Body of pancreas (tissue), 4 donors: ENCODE data around the gene IRF2. TPM values are rescaled to one million over a fixed set of nuclear protein-coding genes. Genes with fewer than 3 reads are reported as not detected.

Experiments
- ATAC-seq: fragments of 150-250 bp; one replicate; pipeline ENCODE4 v1.9.1; 2016
- DNase-seq, 4 donors: peaks; one replicate each; pipeline ENCODE4 v3.0.0-alpha.2; 2019
- H3K27ac ChIP-seq, 4 donors: fragments of 200-600 bp; sonication (generic); 1 replicate in 3 of 4; 2 replicates in 1 of 4; pipeline versions ENCODE4 v1.5.1 to v1.6.1; 2016 to 2019; ENCODE audit warnings: mild to moderate bottlenecking in 1 of 4, mixed read lengths in 1 of 4, moderate library complexity in 1 of 4
- H3K27me3 ChIP-seq, 2 donors: fragments of 200-600 bp; sonication (generic); one replicate each; pipeline ENCODE4 v1.6.0; 2016; ENCODE audit warnings: mild to moderate bottlenecking in 1 of 2
- H3K36me3 ChIP-seq, 2 donors: fragments of 200-600 bp; sonication (generic); replicated peaks in 1 of 2; 2 replicates each; pipeline ENCODE4 v1.5.1; 2016; ENCODE audit warnings: low read depth in 2 of 2; ENCODE audit not compliant: insufficient read depth in 1 of 2
- H3K4me1 ChIP-seq: fragments of 200-600 bp; sonication (generic); one replicate; pipeline ENCODE4 v1.6.0; 2016
- H3K4me3 ChIP-seq, 2 donors: fragments of 200-600 bp; sonication (generic); 1 replicate in 1 of 2; 2 replicates in 1 of 2; pipeline ENCODE4 v1.5.1; 2016 to 2019
- H3K9me3 ChIP-seq, 3 donors: fragments of 200-600 bp; sonication (generic); 1 replicate in 2 of 3; 2 replicates in 1 of 3; pipeline ENCODE4 v1.5.1; 2016
- POLR2A ChIP-seq, 3 donors: fragments of 450-650 bp; IDR thresholded peaks; one replicate each; pipeline ENCODE4 v1.6.1; 2016; ENCODE audit warnings: antibody characterized with exemption in 3 of 3, mild to moderate bottlenecking in 2 of 3
- WGBS, 2 donors: methylation state at CpG; one replicate each; pipeline ENCODE4 v1.1.5; 2017; 5-methylcytosine and 5-hydroxymethylcytosine counted together
- intact Hi-C: fragments of 100-400 bp; cut with DNase I; formaldehyde crosslinking; loops from one replicate; pipeline ENCODE4 v1.15.1; 2023
- total RNA-seq, 2 donors: library from RNA; depleted of rRNA; stranded (reverse); fragments of >200 nt; gene quantifications; one replicate each; pipeline ENCODE4 v1.1.0, GENCODE V29; 2016
- TF ChIP-seq, protein P1 (sequence below), 7 experiments: fragments of 450-650 bp in 4 of 7; fragments of 200-600 bp in 3 of 7; sonication (generic) in 3 of 7; IDR thresholded peaks; one replicate each; pipeline ENCODE4 v1.5.1; 2016 to 2019; ENCODE audit warnings: antibody characterized with exemption in 7 of 7

IRF2 gene
- total RNA-seq, 2 donors from 2014 or later: 12.5 to 14.5 TPM

DNA sequence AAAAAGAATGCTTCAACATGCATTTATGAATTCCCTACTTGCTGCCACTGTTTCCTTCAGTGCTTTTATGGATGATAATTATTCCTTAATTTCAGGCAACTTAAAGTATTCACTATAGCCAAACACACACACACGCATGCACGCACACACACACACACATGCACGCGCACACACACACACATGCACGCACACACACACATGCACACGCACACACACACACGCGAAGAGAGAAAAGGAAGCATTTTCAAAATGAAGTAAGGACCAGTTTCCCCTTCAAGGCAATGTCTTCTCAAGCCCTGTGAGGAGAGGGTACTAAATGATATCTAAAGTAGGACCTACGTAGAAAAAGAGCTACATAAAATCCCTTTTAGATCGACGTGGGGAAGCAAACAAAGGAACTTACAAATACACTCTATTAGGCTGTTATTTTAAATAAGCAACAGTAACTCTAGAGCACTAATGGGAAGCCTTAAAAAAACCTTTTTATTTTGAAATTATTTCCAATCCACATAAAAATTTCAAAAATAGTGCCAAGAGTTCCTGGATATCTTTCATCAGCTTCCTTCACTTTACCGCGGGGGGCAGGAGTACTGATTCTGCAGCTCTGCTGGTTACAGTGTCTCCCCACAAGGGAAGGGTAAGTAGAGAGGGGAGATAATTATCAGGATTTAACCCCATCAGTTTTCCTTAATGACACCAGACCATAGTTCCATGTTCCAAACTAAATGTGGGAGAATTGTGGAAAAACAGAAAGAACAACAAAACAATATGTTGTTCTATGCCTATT is 13.7 kb downstream of the IRF2 start:
- TF ChIP-seq POLR2A (IDR thresholded peaks at IDR 0.05): no peak
- TF ChIP-seq, protein P1, sequence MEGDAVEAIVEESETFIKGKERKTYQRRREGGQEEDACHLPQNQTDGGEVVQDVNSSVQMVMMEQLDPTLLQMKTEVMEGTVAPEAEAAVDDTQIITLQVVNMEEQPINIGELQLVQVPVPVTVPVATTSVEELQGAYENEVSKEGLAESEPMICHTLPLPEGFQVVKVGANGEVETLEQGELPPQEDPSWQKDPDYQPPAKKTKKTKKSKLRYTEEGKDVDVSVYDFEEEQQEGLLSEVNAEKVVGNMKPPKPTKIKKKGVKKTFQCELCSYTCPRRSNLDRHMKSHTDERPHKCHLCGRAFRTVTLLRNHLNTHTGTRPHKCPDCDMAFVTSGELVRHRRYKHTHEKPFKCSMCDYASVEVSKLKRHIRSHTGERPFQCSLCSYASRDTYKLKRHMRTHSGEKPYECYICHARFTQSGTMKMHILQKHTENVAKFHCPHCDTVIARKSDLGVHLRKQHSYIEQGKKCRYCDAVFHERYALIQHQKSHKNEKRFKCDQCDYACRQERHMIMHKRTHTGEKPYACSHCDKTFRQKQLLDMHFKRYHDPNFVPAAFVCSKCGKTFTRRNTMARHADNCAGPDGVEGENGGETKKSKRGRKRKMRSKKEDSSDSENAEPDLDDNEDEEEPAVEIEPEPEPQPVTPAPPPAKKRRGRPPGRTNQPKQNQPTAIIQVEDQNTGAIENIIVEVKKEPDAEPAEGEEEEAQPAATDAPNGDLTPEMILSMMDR (IDR thresholded peaks at IDR 0.05): no peak
- H3K36me3 ChIP-seq: no peaks in the 10 kb centered on the region
- no peaks in the 10 kb centered on the region for H3K27me3 ChIP-seq
- H3K27ac ChIP-seq: no peak overlapping the region
- H3K4me1 ChIP-seq: peaks cover 16% of the 10 kb centered on the region
- DNase-seq: no peak
- no peak for ATAC-seq
- intact Hi-C loops: no loop called here
- H3K4me3 ChIP-seq: no peak overlapping the region
- WGBS, 2 donors: 77 to 84% methylated on average over 13 of the region's 13 CpGs
- H3K9me3 ChIP-seq: no peaks in the 10 kb centered on the region

DNA sequence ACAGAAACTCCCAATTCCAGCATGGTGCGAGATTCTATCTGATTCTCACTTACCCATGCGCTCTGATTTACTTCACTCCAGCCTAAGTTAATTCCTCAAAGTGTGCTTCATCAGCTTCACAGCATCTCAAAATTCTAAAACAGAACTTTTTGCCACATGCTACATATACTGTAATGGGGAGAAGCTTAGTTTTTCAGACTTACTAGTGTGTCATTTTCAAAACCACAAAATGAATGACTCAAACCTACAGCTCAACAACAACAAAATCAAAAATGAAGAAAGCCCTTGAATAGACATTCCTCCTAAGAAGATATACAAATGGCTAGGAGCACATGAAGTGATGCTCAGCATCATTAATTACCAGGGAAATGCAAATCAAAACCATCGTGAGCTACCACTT is 14.9 kb downstream of the IRF2 start:
- WGBS, 2 donors: 89% methylated on average over 3 of the region's 3 CpGs
- Histone ChIP-seq H3K4me3 (no peak overlapping the region), H3K27ac (no peak overlapping the region), H3K36me3 (no peaks in the 10 kb centered on the region), H3K4me1 (peaks cover 16% of the 10 kb centered on the region), H3K27me3 (no peaks in the 10 kb centered on the region), H3K9me3 (no peaks in the 10 kb centered on the region)
- intact Hi-C loops: no loop called here
- ATAC-seq (no peak), DNase-seq (no peak)
- no peak for TF ChIP-seq POLR2A (IDR thresholded peaks at IDR 0.05)
- TF ChIP-seq, protein P1 (IDR thresholded peaks at IDR 0.05): no peak

DNA sequence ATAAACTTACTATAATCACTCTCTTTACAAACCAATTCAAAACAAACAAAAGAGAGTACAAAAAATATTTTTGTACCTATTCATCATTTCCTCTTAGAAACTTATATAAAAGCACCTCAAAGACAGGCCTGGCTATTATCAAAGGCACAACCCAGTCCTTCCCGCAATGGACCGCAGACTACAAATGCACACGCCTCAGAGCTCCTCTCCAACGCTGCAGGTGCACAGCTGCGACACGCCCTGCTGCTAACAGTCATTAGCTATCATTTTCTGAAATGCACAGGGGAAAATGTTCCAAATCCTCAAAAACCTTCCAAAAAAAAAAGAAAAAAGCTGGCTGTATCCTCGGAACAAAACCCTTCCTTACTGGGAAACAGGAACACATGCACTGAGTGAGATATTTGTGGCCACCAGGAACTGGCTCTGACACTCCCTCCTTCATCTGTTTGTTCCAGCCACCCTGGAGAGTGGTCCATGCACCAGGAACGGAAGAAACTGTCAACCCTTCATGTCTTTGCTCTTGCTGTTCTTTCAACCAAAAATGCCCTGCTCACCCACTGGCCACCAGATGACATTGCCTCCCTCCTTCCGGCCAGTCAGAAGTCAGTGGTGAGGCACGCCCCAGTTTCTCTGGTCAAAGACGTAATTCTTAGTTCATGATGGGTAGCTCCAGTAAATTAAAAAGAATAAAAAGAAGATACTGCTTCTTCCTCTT is 16.7 kb downstream of the IRF2 start:
- intact Hi-C loops: no loop called here
- WGBS, 2 donors: 74 to 80% methylated on average over 11 of the region's 11 CpGs
- DNase-seq (no peak), ATAC-seq (no peak)
- TF ChIP-seq POLR2A (IDR thresholded peaks at IDR 0.05): no peak
- TF ChIP-seq, protein P1 (IDR thresholded peaks at IDR 0.05): no peak
- Histone ChIP-seq H3K4me3 (no peak overlapping the region), H3K9me3 (no peaks in the 10 kb centered on the region), H3K4me1 (peaks cover 22% of the 10 kb centered on the region), H3K27me3 (no peaks in the 10 kb centered on the region), H3K36me3 (no peaks in the 10 kb centered on the region), H3K27ac (no peak overlapping the region)

DNA sequence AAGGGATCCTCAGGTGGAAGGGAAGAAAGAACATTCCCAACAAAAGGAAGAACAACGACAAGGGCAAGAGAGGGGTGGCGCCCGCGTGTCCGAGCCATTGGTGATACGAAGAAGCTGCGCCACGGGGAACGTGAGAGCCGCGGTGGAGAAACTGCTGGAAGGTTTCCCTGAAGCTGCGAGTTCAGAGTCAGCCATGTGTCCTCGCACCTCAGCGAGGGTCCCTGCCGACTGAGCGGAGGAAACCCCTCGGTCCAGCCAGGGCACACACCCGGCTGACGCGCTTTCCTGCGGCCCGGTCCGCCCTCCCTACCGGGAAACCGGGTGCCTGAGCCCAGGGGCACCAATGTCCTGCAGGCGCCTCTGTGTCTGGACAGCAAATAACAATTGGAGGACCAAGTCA is 18.0 kb downstream of the IRF2 start:
- H3K27ac ChIP-seq: no peak overlapping the region
- WGBS, 2 donors: 93 to 97% methylated on average over 19 to 24 of the region's 26 CpGs

More for the DNA sequence above, 18.0 kb downstream of the IRF2 start:
- peaks cover 19% of the 10 kb centered on the region for H3K4me1 ChIP-seq
- intact Hi-C loops: no loop called here
- DNase-seq: no peak
- no peak for TF ChIP-seq POLR2A (IDR thresholded peaks at IDR 0.05)
- TF ChIP-seq, protein P1 (IDR thresholded peaks at IDR 0.05): no peak
- no peaks in the 10 kb centered on the region for H3K36me3 ChIP-seq
- H3K4me3 ChIP-seq: no peak overlapping the region
- no peaks in the 10 kb centered on the region for H3K9me3 ChIP-seq
- no peak for ATAC-seq
- no peaks in the 10 kb centered on the region for H3K27me3 ChIP-seq
